GM23338 (cell line): ENCODE results near the gene LCMT1. TPM values are rescaled to one million over a fixed set of nuclear protein-coding genes. Genes with fewer than 3 reads are reported as not detected.

ENCODE experiments used
- ATAC-seq: fragments of 200-7000 bp; cut with Tn5 transposase; 3 replicates; pipeline ENCODE4 v1.9.1; 2020
- DNase-seq: peaks from one replicate; pipeline ENCODE4 v3.0.0-alpha.2; 2015; ENCODE audit warnings: low spot score
- H2AFZ ChIP-seq: fragments of 200-600 bp; sonication (generic); 2 replicates; pipeline ENCODE4 v1.8.0; 2016; ENCODE audit warnings: antibody characterized with exemption, mild to moderate bottlenecking, moderate library complexity
- H3F3A ChIP-seq: fragments of 200-600 bp; sonication (generic); replicated peaks from 2 replicates; pipeline ENCODE4 v1.8.0; 2017; ENCODE audit warnings: antibody characterized with exemption, mixed run types, low read depth
- H3K27ac ChIP-seq: fragments of 200-600 bp; sonication (generic); 2 replicates; pipeline ENCODE4 v1.6.1; 2016; ENCODE audit warnings: low read depth
- H3K27me3 ChIP-seq: fragments of 200-600 bp; sonication (generic); 2 replicates; pipeline ENCODE4 v1.8.0; 2016; ENCODE audit warnings: mild to moderate bottlenecking, mixed run types, moderate library complexity; ENCODE audit not compliant: insufficient read depth
- H3K36me3 ChIP-seq: fragments of 200-600 bp; sonication (generic); 2 replicates; pipeline ENCODE4 v1.8.0; 2016; ENCODE audit warnings: mild to moderate bottlenecking; ENCODE audit not compliant: insufficient read depth
- H3K4me1 ChIP-seq: fragments of 200-600 bp; sonication (generic); 2 replicates; pipeline ENCODE4 v1.8.0; 2016; ENCODE audit warnings: mild to moderate bottlenecking, moderate library complexity; ENCODE audit not compliant: insufficient read depth
- H3K4me2 ChIP-seq: fragments of 200-600 bp; sonication (generic); 2 replicates; pipeline ENCODE4 v1.7.1; 2017; ENCODE audit warnings: mixed run types
- H3K4me3 ChIP-seq: fragments of 200-600 bp; sonication (generic); 2 replicates; pipeline ENCODE4 v1.6.1; 2016; ENCODE audit warnings: mixed run types
- H3K79me2 ChIP-seq: fragments of 200-600 bp; sonication (generic); replicated peaks from 2 replicates; pipeline ENCODE4 v1.8.0; 2017; ENCODE audit warnings: mild to moderate bottlenecking; ENCODE audit not compliant: insufficient read depth
- H3K9me2 ChIP-seq: fragments of 200-600 bp; sonication (generic); 2 replicates; pipeline ENCODE4 v1.8.0; 2017; ENCODE audit not compliant: insufficient read depth
- H4K20me1 ChIP-seq: fragments of 200-600 bp; sonication (generic); replicated peaks from 2 replicates; pipeline ENCODE4 v1.8.0; 2017; ENCODE audit warnings: mild to moderate bottlenecking; ENCODE audit not compliant: insufficient read depth
- H3K27ac Mint-ChIP-seq: 2 replicates; pipeline ENCODE4 v1.8.0; 2020; ENCODE audit warnings: inconsistent platforms, mild to moderate bottlenecking, moderate library complexity, mixed read lengths
- H3K27me3 Mint-ChIP-seq: 3 replicates; pipeline ENCODE4 v1.8.0; 2022; ENCODE audit warnings: low read depth, mild to moderate bottlenecking, moderate library complexity, mixed read lengths, inconsistent platforms; ENCODE audit not compliant: insufficient read depth, poor library complexity
- H3K36me3 Mint-ChIP-seq: 3 replicates; pipeline ENCODE4 v1.8.0; 2021; ENCODE audit warnings: low read depth, mild to moderate bottlenecking, inconsistent platforms, moderate library complexity, mixed read lengths
- H3K4me1 Mint-ChIP-seq: 3 replicates; pipeline ENCODE4 v1.8.0; 2020; ENCODE audit warnings: mild to moderate bottlenecking, inconsistent platforms, mixed read lengths
- H3K4me3 Mint-ChIP-seq: 3 replicates; pipeline ENCODE4 v1.8.0; 2021; ENCODE audit warnings: moderate library complexity, mild to moderate bottlenecking, inconsistent platforms, mixed read lengths
- H3K9me3 Mint-ChIP-seq: 3 replicates; pipeline ENCODE4 v1.8.0; 2020; ENCODE audit warnings: moderate library complexity, mild to moderate bottlenecking, inconsistent platforms, mixed read lengths
- CTCF ChIP-seq, 2 experiments: fragments of 200-600 bp in 1 of 2; sonication (generic) in 1 of 2; conservative IDR thresholded peaks; 2 replicates each; pipeline versions ENCODE4 v1.5.1 to v1.6.1; 2016 to 2017; ENCODE audit warnings: antibody characterized with exemption in 2 of 2, low read depth in 2 of 2, mild to moderate bottlenecking in 2 of 2, moderate library complexity in 1 of 2
- ETS1 ChIP-seq: IDR thresholded peaks from 2 replicates; pipeline ENCODE4 v1.6.1; 2016; ENCODE audit warnings: antibody characterized with exemption
- EZH2phosphoT487 ChIP-seq: fragments of 200-600 bp; sonication (generic); IDR thresholded peaks from one replicate; pipeline ENCODE4 v1.8.1; 2018; ENCODE audit warnings: antibody characterized with exemption; ENCODE audit not compliant: unreplicated experiment
- STAT1 ChIP-seq: IDR thresholded peaks from one replicate; pipeline ENCODE4 v1.6.1; 2016; ENCODE audit warnings: antibody characterized with exemption; ENCODE audit not compliant: unreplicated experiment
- polyA plus RNA-seq: library from polyadenylated mRNA; unstranded; fragments of >200 nt; fragmentation: Nextera tagmentation; extraction: Ambion mirVana; gene quantifications from 2 replicates; pipeline ENCODE4 v1.2.1, GENCODE V29; 2016
- total RNA-seq: library from RNA; depleted of rRNA; stranded (reverse); fragments of >200 nt; shearing (Covaris generic); gene quantifications from 2 replicates; pipeline ENCODE4 v1.2.3, GENCODE V29; 2014
- TF ChIP-seq, protein P1 (sequence below): IDR thresholded peaks from one replicate; pipeline ENCODE4 v1.6.1; 2018; ENCODE audit warnings: antibody characterized with exemption; ENCODE audit not compliant: unreplicated experiment
- TF ChIP-seq, protein P2 (sequence below): fragments of 250-450 bp; sonication (Bioruptor Pico); IDR thresholded peaks from 2 replicates; pipeline ENCODE4 v1.5.0; 2020; ENCODE audit warnings: mild to moderate bottlenecking, moderate library complexity

LCMT1 gene
- total and polyA plus RNA-seq, 2 experiments from 2014 or later = 56.2 to 84.6 TPM

- no peak for TF ChIP-seq ETS1
- no peak for TF ChIP-seq CTCF (conservative IDR thresholded peaks at IDR 0.05; ENCODE audit: low read depth in 2 of 2)
- TF ChIP-seq STAT1 = no peak
- TF ChIP-seq, protein P1, sequence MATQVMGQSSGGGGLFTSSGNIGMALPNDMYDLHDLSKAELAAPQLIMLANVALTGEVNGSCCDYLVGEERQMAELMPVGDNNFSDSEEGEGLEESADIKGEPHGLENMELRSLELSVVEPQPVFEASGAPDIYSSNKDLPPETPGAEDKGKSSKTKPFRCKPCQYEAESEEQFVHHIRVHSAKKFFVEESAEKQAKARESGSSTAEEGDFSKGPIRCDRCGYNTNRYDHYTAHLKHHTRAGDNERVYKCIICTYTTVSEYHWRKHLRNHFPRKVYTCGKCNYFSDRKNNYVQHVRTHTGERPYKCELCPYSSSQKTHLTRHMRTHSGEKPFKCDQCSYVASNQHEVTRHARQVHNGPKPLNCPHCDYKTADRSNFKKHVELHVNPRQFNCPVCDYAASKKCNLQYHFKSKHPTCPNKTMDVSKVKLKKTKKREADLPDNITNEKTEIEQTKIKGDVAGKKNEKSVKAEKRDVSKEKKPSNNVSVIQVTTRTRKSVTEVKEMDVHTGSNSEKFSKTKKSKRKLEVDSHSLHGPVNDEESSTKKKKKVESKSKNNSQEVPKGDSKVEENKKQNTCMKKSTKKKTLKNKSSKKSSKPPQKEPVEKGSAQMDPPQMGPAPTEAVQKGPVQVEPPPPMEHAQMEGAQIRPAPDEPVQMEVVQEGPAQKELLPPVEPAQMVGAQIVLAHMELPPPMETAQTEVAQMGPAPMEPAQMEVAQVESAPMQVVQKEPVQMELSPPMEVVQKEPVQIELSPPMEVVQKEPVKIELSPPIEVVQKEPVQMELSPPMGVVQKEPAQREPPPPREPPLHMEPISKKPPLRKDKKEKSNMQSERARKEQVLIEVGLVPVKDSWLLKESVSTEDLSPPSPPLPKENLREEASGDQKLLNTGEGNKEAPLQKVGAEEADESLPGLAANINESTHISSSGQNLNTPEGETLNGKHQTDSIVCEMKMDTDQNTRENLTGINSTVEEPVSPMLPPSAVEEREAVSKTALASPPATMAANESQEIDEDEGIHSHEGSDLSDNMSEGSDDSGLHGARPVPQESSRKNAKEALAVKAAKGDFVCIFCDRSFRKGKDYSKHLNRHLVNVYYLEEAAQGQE = no peak
- TF ChIP-seq, protein P2, sequence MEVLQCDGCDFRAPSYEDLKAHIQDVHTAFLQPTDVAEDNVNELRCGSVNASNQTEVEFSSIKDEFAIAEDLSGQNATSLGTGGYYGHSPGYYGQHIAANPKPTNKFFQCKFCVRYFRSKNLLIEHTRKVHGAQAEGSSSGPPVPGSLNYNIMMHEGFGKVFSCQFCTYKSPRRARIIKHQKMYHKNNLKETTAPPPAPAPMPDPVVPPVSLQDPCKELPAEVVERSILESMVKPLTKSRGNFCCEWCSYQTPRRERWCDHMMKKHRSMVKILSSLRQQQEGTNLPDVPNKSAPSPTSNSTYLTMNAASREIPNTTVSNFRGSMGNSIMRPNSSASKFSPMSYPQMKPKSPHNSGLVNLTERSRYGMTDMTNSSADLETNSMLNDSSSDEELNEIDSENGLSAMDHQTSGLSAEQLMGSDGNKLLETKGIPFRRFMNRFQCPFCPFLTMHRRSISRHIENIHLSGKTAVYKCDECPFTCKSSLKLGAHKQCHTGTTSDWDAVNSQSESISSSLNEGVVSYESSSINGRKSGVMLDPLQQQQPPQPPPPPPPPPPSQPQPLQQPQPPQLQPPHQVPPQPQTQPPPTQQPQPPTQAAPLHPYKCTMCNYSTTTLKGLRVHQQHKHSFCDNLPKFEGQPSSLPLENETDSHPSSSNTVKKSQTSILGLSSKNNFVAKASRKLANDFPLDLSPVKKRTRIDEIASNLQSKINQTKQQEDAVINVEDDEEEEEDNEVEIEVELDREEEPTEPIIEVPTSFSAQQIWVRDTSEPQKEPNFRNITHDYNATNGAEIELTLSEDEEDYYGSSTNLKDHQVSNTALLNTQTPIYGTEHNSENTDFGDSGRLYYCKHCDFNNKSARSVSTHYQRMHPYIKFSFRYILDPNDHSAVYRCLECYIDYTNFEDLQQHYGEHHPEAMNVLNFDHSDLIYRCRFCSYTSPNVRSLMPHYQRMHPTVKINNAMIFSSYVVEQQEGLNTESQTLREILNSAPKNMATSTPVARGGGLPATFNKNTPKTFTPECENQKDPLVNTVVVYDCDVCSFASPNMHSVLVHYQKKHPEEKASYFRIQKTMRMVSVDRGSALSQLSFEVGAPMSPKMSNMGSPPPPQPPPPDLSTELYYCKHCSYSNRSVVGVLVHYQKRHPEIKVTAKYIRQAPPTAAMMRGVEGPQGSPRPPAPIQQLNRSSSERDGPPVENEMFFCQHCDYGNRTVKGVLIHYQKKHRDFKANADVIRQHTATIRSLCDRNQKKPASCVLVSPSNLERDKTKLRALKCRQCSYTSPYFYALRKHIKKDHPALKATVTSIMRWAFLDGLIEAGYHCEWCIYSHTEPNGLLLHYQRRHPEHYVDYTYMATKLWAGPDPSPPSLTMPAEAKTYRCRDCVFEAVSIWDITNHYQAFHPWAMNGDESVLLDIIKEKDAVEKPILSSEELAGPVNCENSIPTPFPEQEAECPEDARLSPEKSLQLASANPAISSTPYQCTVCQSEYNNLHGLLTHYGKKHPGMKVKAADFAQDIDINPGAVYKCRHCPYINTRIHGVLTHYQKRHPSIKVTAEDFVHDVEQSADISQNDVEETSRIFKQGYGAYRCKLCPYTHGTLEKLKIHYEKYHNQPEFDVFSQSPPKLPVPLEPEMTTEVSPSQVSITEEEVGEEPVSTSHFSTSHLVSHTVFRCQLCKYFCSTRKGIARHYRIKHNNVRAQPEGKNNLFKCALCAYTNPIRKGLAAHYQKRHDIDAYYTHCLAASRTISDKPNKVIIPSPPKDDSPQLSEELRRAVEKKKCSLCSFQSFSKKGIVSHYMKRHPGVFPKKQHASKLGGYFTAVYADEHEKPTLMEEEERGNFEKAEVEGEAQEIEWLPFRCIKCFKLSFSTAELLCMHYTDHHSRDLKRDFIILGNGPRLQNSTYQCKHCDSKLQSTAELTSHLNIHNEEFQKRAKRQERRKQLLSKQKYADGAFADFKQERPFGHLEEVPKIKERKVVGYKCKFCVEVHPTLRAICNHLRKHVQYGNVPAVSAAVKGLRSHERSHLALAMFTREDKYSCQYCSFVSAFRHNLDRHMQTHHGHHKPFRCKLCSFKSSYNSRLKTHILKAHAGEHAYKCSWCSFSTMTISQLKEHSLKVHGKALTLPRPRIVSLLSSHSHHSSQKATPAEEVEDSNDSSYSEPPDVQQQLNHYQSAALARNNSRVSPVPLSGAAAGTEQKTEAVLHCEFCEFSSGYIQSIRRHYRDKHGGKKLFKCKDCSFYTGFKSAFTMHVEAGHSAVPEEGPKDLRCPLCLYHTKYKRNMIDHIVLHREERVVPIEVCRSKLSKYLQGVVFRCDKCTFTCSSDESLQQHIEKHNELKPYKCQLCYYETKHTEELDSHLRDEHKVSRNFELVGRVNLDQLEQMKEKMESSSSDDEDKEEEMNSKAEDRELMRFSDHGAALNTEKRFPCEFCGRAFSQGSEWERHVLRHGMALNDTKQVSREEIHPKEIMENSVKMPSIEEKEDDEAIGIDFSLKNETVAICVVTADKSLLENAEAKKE = no peak
- TF ChIP-seq EZH2phosphoT487 = no peak
- DNase-seq = no peak
- Histone ChIP-seq H3K36me3 (no peaks in the 10 kb centered on the region), H3F3A (no peaks in the 10 kb centered on the region), H3K4me3 (no peak overlapping the region), H3K9me2 (no peaks in the 10 kb centered on the region), H3K4me2 (no peak overlapping the region), H3K27me3 (no peaks in the 10 kb centered on the region), H3K4me1 (no peaks in the 10 kb centered on the region), H4K20me1 (no peaks in the 10 kb centered on the region), H3K79me2 (no peaks in the 10 kb centered on the region), H2AFZ (no peak overlapping the region), H3K27ac (no peak overlapping the region)
- H3K36me3 Mint-ChIP-seq = no peaks in the 10 kb centered on the region
- H3K27me3 Mint-ChIP-seq = peaks cover 9% of the 10 kb centered on the region
- H3K4me3 Mint-ChIP-seq = no peak overlapping the region
- H3K9me3 Mint-ChIP-seq = no peaks in the 10 kb centered on the region
- no peak for ATAC-seq
- no peaks in the 10 kb centered on the region for H3K4me1 Mint-ChIP-seq
- H3K27ac Mint-ChIP-seq = no peak overlapping the region
Measured at GRCh38 chr16:25217921-25218320, 106.4 kb downstream of the LCMT1 start.
